ENCODE measurements around the gene LPAR1. TPM values are rescaled to one million over a fixed set of nuclear protein-coding genes. Genes with fewer than 3 reads are reported as not detected.

The LPAR1 gene
- total RNA-seq, 2 donors from 2014 or later: 16.5 to 20.2 TPM

GRCh38 chr9:110995420-110996340 lies 42.6 kb downstream of the LPAR1 start:
- Histone ChIP-seq H3K9ac (ENCODE audit: low read depth in 2 of 2, low read length in 2 of 2) (no peak overlapping the region), H3K4me3 (no peak overlapping the region), H3K27ac (no peak overlapping the region), H3K9me3 (no peaks in the 10 kb centered on the region), H3K4me1 (no peaks in the 10 kb centered on the region), H3K27me3 (no peaks in the 10 kb centered on the region), H3K36me3 (no peaks in the 10 kb centered on the region)
- intact Hi-C loops (cut with DNase I): no loop called here
- no peak for DNase-seq
- TF ChIP-seq CTCF (IDR thresholded peaks at IDR 0.05): no peak

- Histone ChIP-seq H3K9me3 (no peaks in the 10 kb centered on the region), H3K4me3 (no peak overlapping the region), H3K36me3 (no peaks in the 10 kb centered on the region), H3K27me3 (no peaks in the 10 kb centered on the region), H3K27ac (no peak overlapping the region), H3K9ac (ENCODE audit: low read depth in 2 of 2, low read length in 2 of 2) (no peak overlapping the region), H3K4me1 (no peaks in the 10 kb centered on the region)
- intact Hi-C loops (cut with DNase I): no loop called here
- DNase-seq: no peak
- no peak for TF ChIP-seq CTCF (IDR thresholded peaks at IDR 0.05)
Measured at GRCh38 chr9:110994771-110995241, 43.5 kb downstream of the LPAR1 start.

- Histone ChIP-seq H3K27me3 (no peaks in the 10 kb centered on the region), H3K4me1 (no peaks in the 10 kb centered on the region), H3K4me3 (no peak overlapping the region), H3K36me3 (no peaks in the 10 kb centered on the region), H3K9me3 (no peaks in the 10 kb centered on the region), H3K27ac (no peak overlapping the region), H3K9ac (ENCODE audit: low read depth in 2 of 2, low read length in 2 of 2) (no peak overlapping the region)
- DNase-seq: no peak
- intact Hi-C loops (cut with DNase I): no loop called here
- no peak for TF ChIP-seq CTCF (IDR thresholded peaks at IDR 0.05)
Measured at GRCh38 chr9:110990481-110990880, 47.8 kb downstream of the LPAR1 start.

- intact Hi-C loops (cut with DNase I): no loop called here
- no peak for DNase-seq
Measured at GRCh38 chr9:110986529-110986928, 51.7 kb downstream of the LPAR1 start.

GRCh38 chr9:110984890-110985437 lies 53.3 kb downstream of the LPAR1 start:
- no peaks in the 10 kb centered on the region for H3K9me3 ChIP-seq
- no peak overlapping the region for H3K27ac ChIP-seq
- H3K4me1 ChIP-seq: no peaks in the 10 kb centered on the region
- no peak for TF ChIP-seq CTCF (IDR thresholded peaks at IDR 0.05)
- H3K9ac ChIP-seq (ENCODE audit: low read depth in 2 of 2, low read length in 2 of 2): no peak overlapping the region
- H3K36me3 ChIP-seq: no peaks in the 10 kb centered on the region
- intact Hi-C loops (cut with DNase I): no loop called here
- H3K27me3 ChIP-seq: no peaks in the 10 kb centered on the region
- DNase-seq: no peak
- no peak overlapping the region for H3K4me3 ChIP-seq

More at GRCh38 chr9:110986529-110986928, 51.7 kb downstream of the LPAR1 start:
- Histone ChIP-seq H3K9ac (ENCODE audit: low read depth in 2 of 2, low read length in 2 of 2) (no peak overlapping the region), H3K27ac (no peak overlapping the region), H3K4me3 (no peak overlapping the region), H3K9me3 (no peaks in the 10 kb centered on the region), H3K27me3 (no peaks in the 10 kb centered on the region), H3K4me1 (no peaks in the 10 kb centered on the region), H3K36me3 (no peaks in the 10 kb centered on the region)
- no peak for TF ChIP-seq CTCF (IDR thresholded peaks at IDR 0.05)

Data from colonic mucosa (tissue), 4 donors.